Fibroblast of lung (primary cell): ENCODE results near the gene INO80E.

Experiments
- CTCF ChIP-seq, 2 donors: IDR thresholded peaks in 1 of 2; conservative IDR thresholded peaks in 1 of 2; 1 replicate in 1 of 2; 2 replicates in 1 of 2; pipeline ENCODE4 v1.5.1; 2011 to 2012; ENCODE audit warnings: low read length in 2 of 2, control low read depth in 1 of 2, inconsistent platforms in 1 of 2, low read depth in 1 of 2, mild to moderate bottlenecking in 1 of 2
- EZH2 ChIP-seq: IDR thresholded peaks from 2 replicates; pipeline ENCODE4 v1.5.1; 2012; ENCODE audit warnings: low read length, control low read depth, mild to moderate bottlenecking; ENCODE audit errors: missing control alignments

GRCh38 chr16:29977063-29977825 is 18.8 kb upstream of the INO80E start:
- TF ChIP-seq CTCF (conservative IDR thresholded peaks at IDR 0.05 in 1 of 2, IDR thresholded peaks at IDR 0.05 in 1 of 2; ENCODE audit: low read depth in 1 of 2, low read length in 2 of 2) (no peak), EZH2 (no peak)
